Measurements from ENCODE around the gene GHITM. TPM values are rescaled to one million over a fixed set of nuclear protein-coding genes. Genes with fewer than 3 reads are reported as not detected.

GHITM gene
- total RNA-seq, 2 donors from 2014 or later: 122 to 143 TPM

- Histone ChIP-seq H3K4me3 (peak overlapping the region; percentile 33 to 42), H3K27me3 (replicated peaks; ENCODE audit: insufficient read depth) (peaks cover 5% of the 10 kb centered on the region), H3K36me3 (no peaks in the 10 kb centered on the region), H3K9me3 (no peaks in the 10 kb centered on the region), H3K4me1 (replicated peaks) (no peaks in the 10 kb centered on the region), H3K27ac (no peak overlapping the region)
- no peak for TF ChIP-seq POLR2A (IDR thresholded peaks at IDR 0.05)
- no peak for TF ChIP-seq POLR2AphosphoS5 (IDR thresholded peaks at IDR 0.05)
- TF ChIP-seq CTCF (IDR thresholded peaks at IDR 0.05): no peak
- intact Hi-C loops (cut with DNase I): no loop called here
- no peak for DNase-seq (ENCODE audit: low spot score)
- 25% methylated on average over 43 of the region's 43 CpGs for WGBS
These were observed 55.9 kb downstream of the GHITM start for GRCh38 chr10:84195044-84195830.

DNA sequence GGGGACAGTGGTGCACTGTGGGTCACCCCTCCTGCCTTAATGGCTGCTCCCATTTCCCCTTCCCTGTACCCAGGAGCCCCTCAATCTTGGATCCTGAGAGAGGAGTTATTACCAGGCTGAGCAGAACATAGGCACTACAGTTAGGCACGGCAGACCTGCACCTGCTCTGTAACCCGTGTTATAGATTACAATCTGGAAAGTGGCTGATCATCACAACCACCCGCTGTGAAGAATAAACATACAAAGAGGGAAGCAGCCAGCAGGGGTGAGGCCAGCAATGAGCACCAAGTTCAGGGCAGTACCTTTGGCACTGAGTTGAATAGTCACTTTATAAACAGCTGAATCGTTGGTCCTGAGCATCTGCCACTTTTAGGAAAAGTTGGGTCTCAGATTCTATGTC, 56.8 kb downstream of the GHITM start:
- Histone ChIP-seq H3K36me3 (no peaks in the 10 kb centered on the region), H3K27ac (no peak overlapping the region), H3K4me3 (no peak overlapping the region), H3K4me1 (replicated peaks) (no peaks in the 10 kb centered on the region), H3K27me3 (replicated peaks; ENCODE audit: insufficient read depth) (peaks cover 5% of the 10 kb centered on the region), H3K9me3 (no peaks in the 10 kb centered on the region)
- 15% methylated on average over 4 of the region's 4 CpGs for WGBS
- TF ChIP-seq POLR2A (IDR thresholded peaks at IDR 0.05): no peak
- no peak for DNase-seq (ENCODE audit: low spot score)
- intact Hi-C loops (cut with DNase I): no loop called here

DNA sequence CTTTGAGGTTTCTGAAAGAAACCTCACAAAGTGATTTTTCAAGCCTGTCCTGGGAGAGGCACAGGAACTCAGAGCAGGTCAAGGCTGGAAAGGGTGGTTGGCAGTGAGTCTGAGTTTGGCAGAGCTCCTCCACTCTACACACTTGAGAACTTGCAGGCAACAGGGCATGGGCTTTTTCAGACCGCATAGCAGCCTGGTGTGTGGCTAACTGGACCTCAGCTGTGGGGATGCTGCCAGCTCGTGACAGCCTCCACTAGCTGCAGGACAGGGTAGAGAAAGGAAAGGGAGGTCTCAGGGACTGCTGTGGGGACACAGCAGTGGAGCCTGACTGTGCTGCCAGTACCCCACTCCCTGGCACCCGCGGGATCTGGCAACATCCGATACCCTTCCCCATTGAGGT, 57.6 kb downstream of the GHITM start:
- Histone ChIP-seq H3K9me3 (no peaks in the 10 kb centered on the region), H3K4me1 (replicated peaks) (no peaks in the 10 kb centered on the region), H3K27ac (no peak overlapping the region), H3K36me3 (no peaks in the 10 kb centered on the region), H3K27me3 (replicated peaks; ENCODE audit: insufficient read depth) (peaks cover 5% of the 10 kb centered on the region), H3K4me3 (no peak overlapping the region)
- 73% methylated on average over 5 of the region's 5 CpGs for WGBS
- intact Hi-C loops (cut with DNase I): no loop called here
- DNase-seq (ENCODE audit: low spot score): no peak
- TF ChIP-seq POLR2AphosphoS5 (IDR thresholded peaks at IDR 0.05) (no peak), POLR2A (IDR thresholded peaks at IDR 0.05) (no peak), CTCF (IDR thresholded peaks at IDR 0.05) (no peak)

GRCh38 chr10:84197643-84198042, 58.3 kb downstream of the GHITM start:
- no peak for DNase-seq (ENCODE audit: low spot score)
- H3K27me3 ChIP-seq (replicated peaks; ENCODE audit: insufficient read depth): peaks cover 5% of the 10 kb centered on the region
- no peaks in the 10 kb centered on the region for H3K36me3 ChIP-seq
- no peaks in the 10 kb centered on the region for H3K4me1 ChIP-seq (replicated peaks)
- no peak overlapping the region for H3K27ac ChIP-seq
- intact Hi-C loops (cut with DNase I): no loop called here
- no peak for TF ChIP-seq CTCF (IDR thresholded peaks at IDR 0.05)
- TF ChIP-seq POLR2A (IDR thresholded peaks at IDR 0.05): no peak
- TF ChIP-seq POLR2AphosphoS5 (IDR thresholded peaks at IDR 0.05): no peak
- H3K4me3 ChIP-seq: no peak overlapping the region
- no peaks in the 10 kb centered on the region for H3K9me3 ChIP-seq
- whole genome bisulfite sequencing: 70% methylated on average over 5 of the region's 5 CpGs

GRCh38 chr10:84198206-84198915, 59.1 kb downstream of the GHITM start:
- H3K36me3 ChIP-seq: no peaks in the 10 kb centered on the region
- H3K9me3 ChIP-seq: no peaks in the 10 kb centered on the region
- no peak overlapping the region for H3K27ac ChIP-seq
- peaks cover 5% of the 10 kb centered on the region for H3K27me3 ChIP-seq (replicated peaks; ENCODE audit: insufficient read depth)
- DNase-seq (ENCODE audit: low spot score): no peak
- intact Hi-C loops (cut with DNase I): no loop called here
- no peaks in the 10 kb centered on the region for H3K4me1 ChIP-seq (replicated peaks)
- H3K4me3 ChIP-seq: no peak overlapping the region
- 69% methylated on average over 7 of the region's 7 CpGs for WGBS
- TF ChIP-seq POLR2A (IDR thresholded peaks at IDR 0.05): no peak
- no peak for TF ChIP-seq CTCF (IDR thresholded peaks at IDR 0.05)
- no peak for TF ChIP-seq POLR2AphosphoS5 (IDR thresholded peaks at IDR 0.05)

All from prostate gland (tissue), 2 donors.